Trophoblast cell (in vitro differentiated cells and primary cell): ENCODE results near the gene APMAP.

Source experiments
- DNase-seq, 2 donors: peaks; one replicate each; pipeline ENCODE4 v3.0.0-alpha.2; 2016
- H2AFZ ChIP-seq: 2 replicates; pipeline ENCODE4 v1.6.1; 2013; ENCODE audit warnings: low read length, moderate library complexity, mild to moderate bottlenecking; ENCODE audit not compliant: insufficient read depth, poor library complexity
- H2AK5ac ChIP-seq: 2 replicates; pipeline ENCODE4 v1.6.1; 2013; ENCODE audit warnings: mild to moderate bottlenecking, low read length
- H2BK120ac ChIP-seq: 2 replicates; pipeline ENCODE4 v1.6.1; 2013; ENCODE audit warnings: low read length, mild to moderate bottlenecking, moderate library complexity; ENCODE audit not compliant: insufficient read depth, poor library complexity
- H2BK12ac ChIP-seq: 2 replicates; pipeline ENCODE4 v1.6.1; 2013; ENCODE audit warnings: mild to moderate bottlenecking, low read length, moderate library complexity
- H2BK5ac ChIP-seq: 2 replicates; pipeline ENCODE4 v1.6.1; 2013; ENCODE audit warnings: low read length, low read depth, moderate library complexity, mild to moderate bottlenecking; ENCODE audit not compliant: poor library complexity
- H3K14ac ChIP-seq: 2 replicates; pipeline ENCODE4 v1.6.1; 2013; ENCODE audit warnings: mild to moderate bottlenecking, low read length
- H3K18ac ChIP-seq: 2 replicates; pipeline ENCODE4 v1.6.1; 2013; ENCODE audit warnings: mild to moderate bottlenecking, low read length
- H3K23ac ChIP-seq: 2 replicates; pipeline ENCODE4 v1.6.1; 2013; ENCODE audit warnings: low read length
- H3K27ac ChIP-seq: 2 replicates; pipeline ENCODE4 v1.5.1; 2013; ENCODE audit warnings: low read depth, mild to moderate bottlenecking, inconsistent platforms, low read length, moderate library complexity
- H3K27me3 ChIP-seq: 2 replicates; pipeline ENCODE4 v1.6.1; 2013; ENCODE audit warnings: inconsistent platforms, mild to moderate bottlenecking, low read length, moderate library complexity; ENCODE audit not compliant: insufficient read depth
- H3K36me3 ChIP-seq, 2 experiments: 1 replicate in 1 of 2; 2 replicates in 1 of 2; pipeline ENCODE4 v1.6.1; 2013; ENCODE audit warnings: low read length in 2 of 2, mild to moderate bottlenecking in 2 of 2, moderate library complexity in 1 of 2; ENCODE audit not compliant: insufficient read depth in 2 of 2, control insufficient read depth in 1 of 2
- H3K4ac ChIP-seq: 2 replicates; pipeline ENCODE4 v1.6.1; 2013; ENCODE audit warnings: low read depth, mild to moderate bottlenecking, low read length, moderate library complexity
- H3K4me1 ChIP-seq, 2 experiments: 1 replicate in 1 of 2; 2 replicates in 1 of 2; pipeline ENCODE4 v1.6.1; 2013; ENCODE audit warnings: low read length in 2 of 2, mild to moderate bottlenecking in 2 of 2, moderate library complexity in 1 of 2; ENCODE audit not compliant: insufficient read depth in 2 of 2, control insufficient read depth in 1 of 2
- H3K4me2 ChIP-seq: 2 replicates; pipeline ENCODE4 v1.6.1; 2013; ENCODE audit warnings: inconsistent platforms, mild to moderate bottlenecking, low read length, moderate library complexity
- H3K4me3 ChIP-seq: 2 replicates; pipeline ENCODE4 v1.5.1; 2013; ENCODE audit warnings: mild to moderate bottlenecking, low read depth, low read length, inconsistent platforms
- H3K79me1 ChIP-seq: one replicate; pipeline ENCODE4 v1.6.1; 2013; ENCODE audit warnings: low read length
- H3K79me2 ChIP-seq: 2 replicates; pipeline ENCODE4 v1.6.1; 2013; ENCODE audit warnings: low read length, mild to moderate bottlenecking; ENCODE audit not compliant: control insufficient read depth, insufficient read depth, poor library complexity
- H3K9ac ChIP-seq: 2 replicates; pipeline ENCODE4 v1.6.1; 2013; ENCODE audit warnings: mild to moderate bottlenecking, low read length
- H3K9me3 ChIP-seq: 2 replicates; pipeline ENCODE4 v1.6.1; 2013; ENCODE audit warnings: low read depth, mild to moderate bottlenecking, control low read depth, inconsistent platforms, low read length; ENCODE audit not compliant: insufficient read depth
- H4K12ac ChIP-seq: 2 replicates; pipeline ENCODE4 v1.6.1; 2013; ENCODE audit warnings: low read depth, mild to moderate bottlenecking, low read length, moderate library complexity
- H4K8ac ChIP-seq: 2 replicates; pipeline ENCODE4 v1.6.1; 2013; ENCODE audit warnings: low read depth, mild to moderate bottlenecking, low read length, moderate library complexity
- H4K91ac ChIP-seq: one replicate; pipeline ENCODE4 v1.6.1; 2013; ENCODE audit warnings: low read depth, mild to moderate bottlenecking, low read length, moderate library complexity
- WGBS: extraction: QIAGEN DNeasy Blood & Tissue Kit; methylation state at CpG from one replicate; pipeline ENCODE4 v1.1.7; 2013; ENCODE audit warnings: missing lambda C conversion rate; ENCODE audit not compliant: insufficient read length, insufficient coverage; ENCODE audit errors: extremely low coverage; 5-methylcytosine and 5-hydroxymethylcytosine counted together

APMAP gene

GRCh38 chr20:25012616-25013189, 20.2 kb upstream of the APMAP start:
- Histone ChIP-seq H3K27me3 (no peaks in the 10 kb centered on the region), H3K9ac (no peak overlapping the region), H4K12ac (no peak overlapping the region), H3K4me1 (peaks cover 5 to 6% of the 10 kb centered on the region in 2 experiments), H2AFZ (no peak overlapping the region), H4K8ac (no peak overlapping the region), H2AK5ac (no peak overlapping the region), H2BK12ac (no peak overlapping the region), H3K27ac (no peak overlapping the region), H2BK5ac (no peak overlapping the region), H2BK120ac (no peak overlapping the region), H3K18ac (no peak overlapping the region), H3K4me2 (no peak overlapping the region), H4K91ac (no peak overlapping the region), H3K9me3 (no peaks in the 10 kb centered on the region), H3K14ac (no peak overlapping the region), H3K4ac (no peak overlapping the region), H3K79me1 (no peaks in the 10 kb centered on the region), H3K36me3 (no peaks in the 10 kb centered on the region), H3K23ac (no peak overlapping the region), H3K79me2 (no peaks in the 10 kb centered on the region), H3K4me3 (no peak overlapping the region)
- WGBS: no CpG with 5 or more reads among the region's 21 CpGs
- DNase-seq: no peak

DNA sequence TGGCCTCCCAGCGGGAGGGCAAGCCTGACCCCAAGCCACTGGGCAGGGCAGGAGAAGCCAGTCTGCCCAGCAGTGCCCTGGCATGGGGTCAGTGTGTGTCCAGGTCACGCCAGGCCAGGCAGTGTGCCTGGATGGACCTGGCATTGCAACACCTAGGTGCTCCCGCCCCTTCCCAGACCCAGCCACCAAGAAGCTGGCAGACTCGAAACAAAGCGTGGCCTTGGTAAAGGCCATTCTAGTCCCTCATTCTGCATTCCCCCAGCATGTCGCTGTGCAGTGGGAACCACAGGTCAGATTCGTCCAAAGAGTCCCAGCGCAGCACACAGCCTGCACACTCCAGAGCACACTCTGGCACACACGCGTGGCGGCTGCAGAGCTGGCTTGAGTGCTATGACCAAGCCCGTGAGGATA, 19.3 kb upstream of the APMAP start:
- Histone ChIP-seq H4K12ac (no peak overlapping the region), H3K23ac (no peak overlapping the region), H2AK5ac (no peak overlapping the region), H2BK12ac (no peak overlapping the region), H3K79me1 (no peaks in the 10 kb centered on the region), H3K4me3 (no peak overlapping the region), H4K8ac (no peak overlapping the region), H2BK120ac (no peak overlapping the region), H3K14ac (no peak overlapping the region), H3K18ac (no peak overlapping the region), H3K36me3 (no peaks in the 10 kb centered on the region), H3K27ac (no peak overlapping the region), H3K9ac (no peak overlapping the region), H3K4ac (no peak overlapping the region), H3K9me3 (no peaks in the 10 kb centered on the region), H2AFZ (no peak overlapping the region), H2BK5ac (no peak overlapping the region), H3K27me3 (no peaks in the 10 kb centered on the region), H3K4me1 (no peaks in the 10 kb centered on the region), H4K91ac (no peak overlapping the region), H3K4me2 (no peak overlapping the region), H3K79me2 (no peaks in the 10 kb centered on the region)
- WGBS: no CpG with 5 or more reads among the region's 12 CpGs
- no peak for DNase-seq

DNA sequence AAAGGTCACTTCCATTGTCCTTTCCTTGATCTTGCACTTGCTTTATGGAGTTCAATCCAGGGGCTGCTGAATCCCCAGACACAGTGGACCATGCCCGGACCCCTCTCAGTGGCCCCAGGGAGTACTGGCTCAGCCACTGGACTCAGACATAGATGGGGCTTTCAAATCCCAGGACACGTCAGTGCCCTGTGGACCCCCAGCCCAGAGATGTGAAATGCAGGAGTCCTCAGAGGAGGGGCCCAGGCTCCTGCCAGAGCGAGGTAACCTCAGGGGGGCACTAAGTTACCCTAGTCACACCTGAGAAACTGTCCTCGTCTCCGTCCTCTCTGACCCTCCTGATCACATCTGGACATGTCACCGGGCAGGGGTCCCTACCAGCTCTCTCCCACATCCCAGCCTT, 18.7 kb upstream of the APMAP start:
- Histone ChIP-seq H3K9me3 (no peaks in the 10 kb centered on the region), H3K27me3 (no peaks in the 10 kb centered on the region), H3K4me1 (no peaks in the 10 kb centered on the region), H3K9ac (no peak overlapping the region), H2AK5ac (no peak overlapping the region), H3K27ac (no peak overlapping the region), H3K23ac (no peak overlapping the region), H3K14ac (no peak overlapping the region), H3K4me3 (no peak overlapping the region), H3K4me2 (no peak overlapping the region), H2AFZ (no peak overlapping the region), H3K79me2 (no peaks in the 10 kb centered on the region), H3K4ac (no peak overlapping the region), H2BK5ac (no peak overlapping the region), H4K8ac (no peak overlapping the region), H3K79me1 (no peaks in the 10 kb centered on the region), H2BK12ac (no peak overlapping the region), H2BK120ac (no peak overlapping the region), H3K36me3 (no peaks in the 10 kb centered on the region), H3K18ac (no peak overlapping the region), H4K91ac (no peak overlapping the region), H4K12ac (no peak overlapping the region)
- no CpG with 5 or more reads among the region's 6 CpGs for WGBS
- no peak for DNase-seq

DNA sequence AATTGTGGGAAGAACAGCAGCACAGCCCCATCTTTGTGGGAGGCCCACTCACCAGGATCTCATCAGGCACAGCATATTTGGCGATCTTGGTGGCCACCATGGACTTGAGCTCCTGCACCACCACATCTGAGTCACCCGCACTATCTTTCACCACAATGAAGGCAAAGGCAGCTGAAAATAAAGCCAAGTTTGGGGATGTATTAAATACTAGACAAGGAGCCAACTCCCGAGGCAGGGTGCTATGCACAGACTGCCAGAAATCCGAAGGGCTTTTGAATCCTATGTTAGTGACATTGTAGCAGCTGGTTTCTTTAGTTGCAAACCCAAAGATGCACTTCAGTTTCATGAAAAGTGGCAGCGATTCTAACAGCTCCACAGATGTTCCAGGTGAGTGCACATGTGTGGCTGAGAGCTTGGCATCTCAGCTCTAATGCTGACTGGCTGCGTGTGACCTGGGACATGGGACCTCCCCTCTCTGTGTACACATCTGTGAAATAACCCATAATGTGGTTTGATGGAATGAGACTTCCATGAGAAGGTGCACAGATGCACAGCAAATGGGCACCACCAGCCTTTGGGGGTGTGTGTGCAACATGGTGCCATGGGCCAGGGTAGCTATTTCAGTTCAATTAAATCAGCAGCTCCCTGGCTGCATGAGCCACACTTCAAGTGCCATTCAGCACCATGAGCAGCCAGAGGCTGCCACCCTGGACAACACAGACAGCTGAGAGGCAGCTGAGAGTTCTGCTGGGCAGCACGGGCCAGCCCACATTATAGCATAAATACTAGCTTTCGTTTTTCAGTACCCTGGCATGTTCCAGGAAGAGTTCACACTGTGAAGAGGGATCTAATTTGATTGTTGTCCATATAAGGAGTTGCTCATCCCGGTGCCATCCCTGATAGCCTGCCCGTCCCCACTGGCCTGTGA, 16.9 kb upstream of the APMAP start:
- no peak overlapping the region for H2BK5ac ChIP-seq
- H2AK5ac ChIP-seq: no peak overlapping the region
- no peak overlapping the region for H4K91ac ChIP-seq
- no peak overlapping the region for H3K18ac ChIP-seq
- H3K79me2 ChIP-seq: no peaks in the 10 kb centered on the region
- H3K79me1 ChIP-seq: no peaks in the 10 kb centered on the region
- no peak overlapping the region for H3K27ac ChIP-seq
- H3K23ac ChIP-seq: no peak overlapping the region
- H3K9me3 ChIP-seq: no peaks in the 10 kb centered on the region
- no peaks in the 10 kb centered on the region for H3K36me3 ChIP-seq
- H2AFZ ChIP-seq: no peak overlapping the region
- DNase-seq: no peak
- H2BK120ac ChIP-seq: no peak overlapping the region
- no peak overlapping the region for H4K8ac ChIP-seq
- no peak overlapping the region for H2BK12ac ChIP-seq
- H3K4me2 ChIP-seq: no peak overlapping the region
- H3K4ac ChIP-seq: no peak overlapping the region
- no peak overlapping the region for H3K14ac ChIP-seq
- no CpG with 5 or more reads among the region's 10 CpGs for WGBS
- no peak overlapping the region for H3K9ac ChIP-seq
- no peak overlapping the region for H3K4me3 ChIP-seq
- no peaks in the 10 kb centered on the region for H3K27me3 ChIP-seq
- H4K12ac ChIP-seq: no peak overlapping the region
- H3K4me1 ChIP-seq: no peaks in the 10 kb centered on the region
